ENCODE data around the gene ELL. TPM values are rescaled to one million over a fixed set of nuclear protein-coding genes. Genes with fewer than 3 reads are reported as not detected.

The ELL gene
- total RNA-seq, 1 experiment from 2014 or later: 14.6 TPM

DNA sequence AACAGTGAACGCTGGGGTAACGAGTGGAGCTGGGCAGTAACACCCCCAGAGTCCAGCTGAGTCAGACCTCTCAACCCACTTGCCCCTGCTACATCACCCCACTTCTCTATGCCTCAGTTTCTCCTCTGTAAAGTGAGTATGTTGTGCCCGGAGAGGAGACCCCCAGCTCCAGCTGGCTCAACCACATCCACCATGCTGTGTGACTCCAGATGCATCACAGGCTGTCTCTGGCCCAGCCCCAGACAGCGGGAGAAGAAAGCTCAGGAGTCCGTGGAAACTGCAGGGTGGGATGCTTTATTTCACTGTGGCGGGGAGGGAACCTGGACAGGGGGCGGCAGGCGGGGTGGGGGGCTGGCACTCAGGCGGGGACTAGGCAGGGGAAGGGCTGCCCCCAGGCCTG lies 9.6 kb upstream of the ELL start:
- Histone ChIP-seq H3K4me3 (no peak overlapping the region), H3K9me2 (ENCODE audit: insufficient read depth) (no peaks in the 10 kb centered on the region), H3K79me2 (ENCODE audit: low read depth) (no peaks in the 10 kb centered on the region), H3F3A (ENCODE audit: insufficient read depth, low read depth) (peaks cover 24% of the 10 kb centered on the region), H3K9me3 (ENCODE audit: insufficient read depth, low read depth) (no peaks in the 10 kb centered on the region), H3K4me2 (no peak overlapping the region), H3K36me3 (ENCODE audit: low read depth) (peaks cover 6% of the 10 kb centered on the region; the same call in 1 of the 2 replicates), H3K4me1 (replicated peaks; ENCODE audit: insufficient read depth) (no peaks in the 10 kb centered on the region), H3K27ac (no peak overlapping the region), H4K20me1 (ENCODE audit: insufficient read depth) (no peaks in the 10 kb centered on the region), H3K27me3 (ENCODE audit: insufficient read depth, low read depth) (no peaks in the 10 kb centered on the region), H2AFZ (no peak overlapping the region)
- TF ChIP-seq EZH2 (IDR thresholded peaks at IDR 0.05; ENCODE audit: low read depth): no peak
- TF ChIP-seq, protein P1, sequence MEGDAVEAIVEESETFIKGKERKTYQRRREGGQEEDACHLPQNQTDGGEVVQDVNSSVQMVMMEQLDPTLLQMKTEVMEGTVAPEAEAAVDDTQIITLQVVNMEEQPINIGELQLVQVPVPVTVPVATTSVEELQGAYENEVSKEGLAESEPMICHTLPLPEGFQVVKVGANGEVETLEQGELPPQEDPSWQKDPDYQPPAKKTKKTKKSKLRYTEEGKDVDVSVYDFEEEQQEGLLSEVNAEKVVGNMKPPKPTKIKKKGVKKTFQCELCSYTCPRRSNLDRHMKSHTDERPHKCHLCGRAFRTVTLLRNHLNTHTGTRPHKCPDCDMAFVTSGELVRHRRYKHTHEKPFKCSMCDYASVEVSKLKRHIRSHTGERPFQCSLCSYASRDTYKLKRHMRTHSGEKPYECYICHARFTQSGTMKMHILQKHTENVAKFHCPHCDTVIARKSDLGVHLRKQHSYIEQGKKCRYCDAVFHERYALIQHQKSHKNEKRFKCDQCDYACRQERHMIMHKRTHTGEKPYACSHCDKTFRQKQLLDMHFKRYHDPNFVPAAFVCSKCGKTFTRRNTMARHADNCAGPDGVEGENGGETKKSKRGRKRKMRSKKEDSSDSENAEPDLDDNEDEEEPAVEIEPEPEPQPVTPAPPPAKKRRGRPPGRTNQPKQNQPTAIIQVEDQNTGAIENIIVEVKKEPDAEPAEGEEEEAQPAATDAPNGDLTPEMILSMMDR (conservative IDR thresholded peaks at IDR 0.05): no peak
- ChIA-PET POLR2A (ENCODE audit: unreplicated experiment) (no interaction called here), CTCF (no interaction called here)
- BruUV-seq (replicated peaks): no TSS peak
- intact Hi-C loops (cut with micrococcal nuclease; ENCODE audit: unreplicated experiment): no loop called here
- DNase-seq: no peak

DNA sequence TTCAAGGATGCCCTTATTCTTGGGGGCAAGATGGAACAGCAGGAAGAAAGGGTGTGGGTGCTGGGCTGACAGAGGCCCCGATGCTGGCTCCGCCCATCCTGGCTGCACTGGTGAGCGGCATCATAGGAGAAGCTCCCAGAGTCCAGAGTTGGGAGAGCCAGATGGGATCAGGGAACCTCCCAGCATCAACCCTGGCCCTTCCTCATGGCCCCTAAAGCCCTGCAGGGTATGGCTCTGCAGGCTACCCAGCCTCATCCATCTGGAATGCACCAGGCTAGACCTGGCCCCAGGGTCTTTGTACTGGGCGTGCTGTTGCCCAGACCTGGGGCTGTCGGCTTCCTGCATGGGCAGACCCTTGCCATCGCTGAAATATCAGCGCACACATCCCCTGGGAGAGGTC lies 7.9 kb upstream of the ELL start:
- no peak for TF ChIP-seq EZH2 (IDR thresholded peaks at IDR 0.05; ENCODE audit: low read depth)
- TF ChIP-seq, protein P1 (conservative IDR thresholded peaks at IDR 0.05): no peak
- Histone ChIP-seq H3K27me3 (ENCODE audit: insufficient read depth, low read depth) (no peaks in the 10 kb centered on the region), H3K9me3 (ENCODE audit: insufficient read depth, low read depth) (no peaks in the 10 kb centered on the region), H3K27ac (no peak overlapping the region), H3K4me1 (replicated peaks; ENCODE audit: insufficient read depth) (no peaks in the 10 kb centered on the region), H4K20me1 (ENCODE audit: insufficient read depth) (no peaks in the 10 kb centered on the region), H3K4me3 (no peak overlapping the region), H3K79me2 (ENCODE audit: low read depth) (no peaks in the 10 kb centered on the region), H3K36me3 (ENCODE audit: low read depth) (no peaks in the 10 kb centered on the region), H3K4me2 (no peak overlapping the region), H3K9me2 (ENCODE audit: insufficient read depth) (no peaks in the 10 kb centered on the region), H2AFZ (no peak overlapping the region), H3F3A (ENCODE audit: insufficient read depth, low read depth) (peaks cover 22% of the 10 kb centered on the region)
- no TSS peak for BruUV-seq (replicated peaks)
- CTCF ChIA-PET: no interaction called here
- POLR2A ChIA-PET (ENCODE audit: unreplicated experiment): interaction anchor here (1.0 kb wide), 1 partner anchor 1139 kb away, joined by 7 read pairs; no protein-coding TSS in a partner anchor
- DNase-seq: no peak
- intact Hi-C loops (cut with micrococcal nuclease; ENCODE audit: unreplicated experiment): no loop called here

DNA sequence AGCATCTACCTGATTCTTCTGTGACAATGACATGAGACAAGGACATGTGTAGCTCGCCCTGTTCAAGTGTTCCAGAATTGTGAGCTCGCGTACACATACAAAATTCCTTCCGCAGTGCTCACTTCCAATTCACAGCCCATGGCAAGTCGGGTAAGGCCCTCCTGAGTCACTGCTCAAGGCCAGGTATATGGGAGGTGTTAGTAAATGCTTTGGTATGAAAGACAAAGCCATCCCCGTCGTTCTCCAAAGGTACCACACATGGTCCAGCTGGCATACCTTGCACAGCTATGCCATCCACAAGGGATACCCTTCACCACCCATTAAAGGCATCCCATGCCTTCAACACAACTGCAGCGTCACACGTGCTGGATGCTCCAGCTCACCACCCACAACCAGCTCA lies 4.4 kb upstream of the ELL start:
- Histone ChIP-seq H3K27ac (no peak overlapping the region), H3K4me3 (no peak overlapping the region), H3K79me2 (ENCODE audit: low read depth) (peaks cover 4% of the 10 kb centered on the region), H3K9me2 (ENCODE audit: insufficient read depth) (no peaks in the 10 kb centered on the region), H4K20me1 (ENCODE audit: insufficient read depth) (no peaks in the 10 kb centered on the region), H3K36me3 (ENCODE audit: low read depth) (no peaks in the 10 kb centered on the region), H3K27me3 (ENCODE audit: insufficient read depth, low read depth) (no peaks in the 10 kb centered on the region), H2AFZ (no peak overlapping the region), H3F3A (ENCODE audit: insufficient read depth, low read depth) (peaks cover 33% of the 10 kb centered on the region), H3K4me2 (no peak overlapping the region), H3K4me1 (replicated peaks; ENCODE audit: insufficient read depth) (0 out of 2 replicates have a peak, but pooled peaks cover 8% of the 10 kb centered on the region), H3K9me3 (ENCODE audit: insufficient read depth, low read depth) (no peaks in the 10 kb centered on the region)
- peak; percentile 42 to 82 for DNase-seq
- CTCF ChIA-PET: no interaction called here
- POLR2A ChIA-PET (ENCODE audit: unreplicated experiment): no interaction called here
- TF ChIP-seq, protein P1 (conservative IDR thresholded peaks at IDR 0.05): no peak
- no peak for TF ChIP-seq EZH2 (IDR thresholded peaks at IDR 0.05; ENCODE audit: low read depth)
- no TSS peak for BruUV-seq (replicated peaks)
- intact Hi-C loops (cut with micrococcal nuclease; ENCODE audit: unreplicated experiment): no loop called here
